GF-D8 (cell line): ENCODE measurements around the gene VDR.
A peak's percentile ranks its signal among the peaks of the same experiment; 100 is the strongest.

Experiments used
- DNase-seq: peaks from one replicate; lab custom pipeline; 2025; lab: John Stamatoyannopoulos, UW

VDR gene

DNA sequence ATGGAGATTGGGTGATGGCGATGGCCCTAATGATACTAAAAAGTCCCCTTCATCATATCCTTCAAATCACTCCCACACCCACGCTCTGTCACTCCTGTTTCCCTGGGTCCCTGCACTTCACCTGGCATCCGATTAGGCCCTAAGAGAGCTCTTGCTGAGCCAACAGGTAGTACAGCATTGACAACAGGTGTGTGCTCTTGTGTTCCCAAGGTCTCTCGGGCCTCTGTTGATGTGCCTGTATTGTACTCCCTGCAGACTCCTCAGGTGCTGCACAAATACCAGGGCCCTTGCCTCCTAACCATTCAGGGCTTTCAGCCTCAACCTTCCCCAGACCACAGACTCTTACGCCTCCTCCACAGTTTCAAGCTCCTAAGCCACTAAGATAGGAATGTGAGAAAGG lies 25.8 kb upstream of the VDR start:
- DNase-seq, result no peak

DNA sequence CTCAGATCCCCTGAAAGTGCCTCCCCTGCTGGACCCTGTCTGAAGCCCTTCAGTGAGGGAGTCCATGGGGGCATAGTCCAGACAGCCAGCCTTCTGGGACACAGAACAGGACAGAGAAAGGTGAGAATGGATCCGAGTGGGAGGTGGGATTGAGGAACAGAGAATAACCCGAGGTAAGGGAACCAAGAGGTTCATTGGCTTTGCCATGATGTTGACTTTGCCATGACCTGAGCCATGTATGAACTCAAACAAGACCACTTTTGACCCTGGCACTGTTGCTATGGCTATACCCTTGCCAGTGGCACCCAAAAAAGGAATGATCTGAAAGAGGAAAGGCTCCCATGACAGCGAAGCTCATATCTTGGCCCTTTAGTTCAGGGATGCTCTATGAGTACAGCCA lies 22.6 kb upstream of the VDR start:
- DNase-seq, result no peak

DNA sequence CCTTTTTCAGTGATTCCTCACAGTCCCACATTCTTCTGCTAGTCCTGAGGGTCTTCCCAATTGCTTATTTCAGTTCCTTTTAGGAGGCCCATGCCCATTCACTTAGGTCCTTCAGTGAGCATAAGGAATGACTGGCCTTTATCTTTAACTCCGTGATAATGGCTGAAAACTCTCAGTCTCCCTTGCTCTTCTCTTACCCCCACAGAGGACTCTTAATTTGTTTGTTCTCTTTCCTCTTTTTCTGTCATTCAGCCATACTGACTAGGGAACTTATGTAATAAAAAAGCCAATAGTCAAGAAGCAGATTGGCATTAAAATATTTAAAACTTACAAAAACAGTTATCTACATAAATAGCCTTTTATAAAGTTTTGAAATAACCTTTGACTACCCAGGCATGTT lies 17.1 kb upstream of the VDR start:
- no peak for DNase-seq

DNA sequence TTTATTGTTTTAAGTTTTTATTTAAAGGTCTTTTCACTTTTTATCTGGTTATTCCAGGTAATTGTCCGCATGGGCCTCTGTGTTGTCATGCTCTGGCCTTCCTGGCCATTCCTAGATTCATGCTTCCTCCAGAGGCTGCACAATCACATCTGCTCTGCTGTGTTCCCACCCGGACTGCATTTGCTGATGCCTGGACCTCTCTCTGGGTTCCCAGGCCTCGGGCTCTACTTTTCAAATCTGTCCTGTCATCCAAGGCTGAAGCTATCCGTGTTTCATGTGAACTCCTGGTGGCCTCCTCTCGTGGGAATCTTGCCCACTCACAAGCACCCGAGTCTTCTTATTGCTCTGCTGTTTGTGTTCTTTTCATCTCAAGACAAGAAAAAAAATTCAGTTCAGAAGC lies 16.1 kb upstream of the VDR start:
- no peak for DNase-seq

DNA sequence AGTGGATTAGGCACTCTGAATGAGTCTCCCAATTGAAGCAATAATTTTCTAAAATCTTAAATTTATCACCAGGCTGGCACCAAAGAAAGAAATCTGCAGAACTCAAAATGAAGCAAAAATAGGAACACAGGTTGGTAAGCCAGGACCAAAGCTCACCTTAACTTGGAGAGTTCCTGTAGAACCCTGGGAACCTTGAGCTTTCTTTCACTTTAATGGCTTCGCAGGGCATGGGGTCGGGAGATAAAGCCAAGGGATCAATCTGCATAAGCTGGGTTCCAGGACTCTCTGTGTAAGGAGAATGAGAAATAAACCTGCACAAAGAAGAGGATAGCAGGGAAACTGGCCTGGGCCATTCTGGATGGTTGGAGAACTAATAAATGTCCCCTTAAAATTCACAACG lies 8.3 kb upstream of the VDR start:
- no peak for DNase-seq

DNA sequence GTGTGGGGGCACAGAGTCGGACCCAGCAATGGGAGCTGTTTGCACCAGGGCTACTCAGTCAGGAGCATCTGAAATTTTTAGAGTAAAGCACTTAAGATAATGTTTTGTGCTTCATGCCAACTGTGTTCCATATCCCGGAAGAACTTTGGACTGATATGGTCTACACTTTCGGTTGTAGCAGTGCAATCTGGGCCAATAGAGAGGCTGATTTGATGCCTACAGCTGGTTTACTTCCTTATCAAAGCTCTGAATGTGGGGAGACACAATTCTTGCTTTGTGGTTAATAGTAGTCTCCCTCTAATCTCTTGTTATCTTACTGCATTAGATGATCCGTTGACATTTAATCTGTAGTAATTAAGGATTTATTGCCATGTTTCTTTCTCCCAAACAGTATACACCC lies 7.8 kb upstream of the VDR start:
- no peak for DNase-seq

DNA sequence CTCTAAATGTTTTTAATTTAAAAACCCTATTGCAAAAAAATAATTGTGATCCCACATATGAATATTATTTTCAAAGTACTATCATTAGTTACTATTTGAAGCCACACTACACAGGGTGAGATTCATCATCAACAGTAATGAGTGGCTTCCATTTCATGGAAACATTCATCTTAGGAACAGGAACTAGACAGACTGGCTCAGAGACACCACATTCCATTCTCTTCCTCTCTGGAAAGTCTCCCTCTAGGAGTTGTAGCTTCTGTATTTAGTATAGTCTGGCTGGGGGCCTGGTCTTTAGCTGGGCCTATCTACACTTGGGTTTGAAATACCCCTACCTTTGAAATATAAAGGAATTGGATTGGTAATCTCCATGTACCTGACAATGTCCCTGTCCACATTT lies 6.2 kb upstream of the VDR start:
- DNase-seq, result no peak

DNA sequence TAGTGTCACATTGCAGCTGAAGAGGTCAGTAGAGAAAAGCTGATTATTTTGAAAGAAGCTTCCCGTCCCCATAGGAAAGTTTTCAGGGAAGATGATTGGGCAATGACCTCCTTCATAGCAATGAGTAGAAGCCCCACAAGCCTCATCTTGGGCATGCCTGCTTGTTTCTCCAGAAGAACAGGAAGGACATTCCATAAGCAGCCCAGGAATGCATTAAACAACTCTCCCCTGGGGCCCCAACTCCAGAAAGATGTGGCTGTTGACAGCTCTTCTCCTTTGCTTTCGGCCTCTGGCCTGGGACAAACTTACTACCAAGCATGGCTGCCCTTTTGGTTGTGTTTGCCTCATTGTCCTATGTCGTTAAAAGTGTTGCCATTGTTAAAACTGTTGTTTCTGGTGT lies 5.7 kb upstream of the VDR start:
- no peak for DNase-seq

DNA sequence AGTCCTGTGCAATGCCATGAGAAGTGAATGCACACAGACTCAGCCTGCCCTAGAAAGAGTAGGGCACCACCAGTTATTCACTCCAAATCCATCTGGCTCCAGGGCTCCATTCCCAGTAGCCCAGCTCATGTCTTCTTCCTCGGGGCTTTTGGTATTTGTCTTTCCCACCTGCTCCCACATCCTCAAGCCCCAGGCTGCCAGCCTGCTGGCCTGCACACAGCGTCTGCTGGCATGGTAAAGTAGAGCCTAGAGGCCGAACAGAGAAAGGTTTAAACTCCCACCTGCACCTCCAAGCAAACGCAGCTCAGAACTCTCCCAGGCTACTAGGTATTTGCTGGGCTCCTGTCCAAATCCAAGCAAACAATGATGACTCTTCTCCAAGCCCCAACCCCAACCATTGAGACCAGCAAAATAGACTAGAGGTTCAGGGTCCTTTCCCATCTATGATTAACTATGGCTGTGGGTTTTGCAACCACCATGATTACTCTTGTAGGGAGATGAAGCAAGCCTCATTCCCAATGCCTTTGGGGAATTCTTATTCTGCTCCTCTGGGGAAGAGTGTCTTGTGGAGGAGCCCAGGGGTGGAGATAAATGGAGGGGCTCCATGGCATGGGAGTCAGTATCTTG lies 5.2 kb upstream of the VDR start:
- no peak for DNase-seq

DNA sequence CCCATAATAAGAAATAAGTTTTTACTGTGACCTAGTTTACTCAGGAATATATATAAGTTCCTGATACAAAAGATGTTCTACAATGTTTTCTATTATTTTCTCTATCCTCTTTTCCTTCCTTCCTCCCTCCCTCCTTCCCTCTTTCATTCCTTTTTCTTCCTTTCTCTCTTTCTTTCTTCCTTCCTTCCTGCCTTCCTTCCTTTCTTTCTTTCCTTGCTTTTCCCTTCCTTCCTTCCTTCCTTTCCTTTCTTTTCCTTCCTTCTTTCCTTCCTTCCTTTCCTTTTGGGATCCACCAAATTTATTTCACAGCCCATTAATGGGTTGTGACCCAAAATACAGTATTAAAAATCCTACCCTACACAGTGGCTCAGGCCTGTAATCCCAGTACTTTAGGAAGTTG lies 3.9 kb upstream of the VDR start:
- DNase-seq, result no peak

DNA sequence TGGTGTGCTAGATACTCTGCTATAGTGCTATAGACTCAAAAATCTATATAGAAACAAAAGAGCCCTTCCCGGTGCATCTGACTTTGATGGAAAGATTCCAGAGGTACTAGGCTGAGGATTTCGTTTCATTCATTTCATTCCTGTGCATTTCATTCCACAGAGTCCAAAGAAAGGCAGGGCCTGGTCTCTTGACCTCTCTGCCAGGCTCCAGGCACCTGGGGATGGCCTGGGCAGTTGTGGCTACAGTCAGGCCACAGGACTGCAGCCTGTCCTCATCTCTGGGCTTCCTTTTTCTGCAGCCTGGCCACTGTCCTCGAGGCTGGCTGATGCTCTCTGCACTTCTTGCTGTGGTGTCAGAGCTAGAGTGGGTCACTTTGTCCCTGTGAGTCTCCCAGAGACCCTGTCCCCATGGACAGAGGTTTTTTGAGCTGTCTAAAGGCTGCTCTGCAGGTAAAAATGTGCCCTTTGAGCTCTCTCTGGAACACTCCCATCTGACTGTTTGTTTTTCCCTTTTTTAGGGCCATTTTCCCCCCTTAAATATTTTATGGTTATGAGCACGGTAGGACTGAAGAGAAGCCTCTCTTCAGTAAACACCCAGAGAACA lies 3.2 kb upstream of the VDR start:
- no peak for DNase-seq

DNA sequence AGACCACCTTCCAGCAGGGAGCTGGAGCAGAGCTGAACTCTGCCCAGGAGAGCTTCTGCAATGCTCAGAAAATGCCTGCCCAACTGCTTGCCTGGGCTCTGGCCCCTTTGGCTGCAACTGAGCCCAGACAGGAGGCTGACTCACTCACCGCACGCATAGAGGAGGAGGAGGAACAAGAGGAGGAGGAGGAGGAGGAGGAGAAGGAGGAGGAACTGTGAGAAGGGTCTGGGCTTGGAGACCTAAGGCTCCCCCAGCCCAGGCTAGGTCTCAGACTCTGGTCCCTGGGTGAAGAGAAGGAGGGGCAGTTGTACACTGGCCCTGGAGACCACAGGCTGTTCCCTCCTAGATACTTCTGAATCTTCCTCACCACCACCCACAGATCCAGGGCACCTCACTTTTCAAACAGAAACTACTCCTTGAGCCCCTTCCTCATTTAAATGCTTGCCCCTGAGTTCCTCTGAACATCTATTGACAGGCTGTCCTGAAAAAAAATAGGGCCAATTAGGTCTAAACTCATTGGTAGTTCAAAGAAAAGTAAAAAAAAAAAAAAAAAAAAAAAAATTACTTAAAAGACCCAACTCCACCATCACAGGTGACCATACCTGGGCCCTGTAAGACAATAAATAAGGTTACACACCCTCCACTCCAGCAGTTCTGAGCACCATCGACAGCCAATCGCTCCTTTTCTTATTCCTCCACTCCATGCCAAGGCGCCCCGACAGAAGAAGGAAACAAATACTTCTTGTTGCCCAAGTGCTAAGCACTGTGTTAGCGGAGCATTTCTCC lies 674 bp downstream of the VDR start:
- peak; percentile 66 for DNase-seq

DNA sequence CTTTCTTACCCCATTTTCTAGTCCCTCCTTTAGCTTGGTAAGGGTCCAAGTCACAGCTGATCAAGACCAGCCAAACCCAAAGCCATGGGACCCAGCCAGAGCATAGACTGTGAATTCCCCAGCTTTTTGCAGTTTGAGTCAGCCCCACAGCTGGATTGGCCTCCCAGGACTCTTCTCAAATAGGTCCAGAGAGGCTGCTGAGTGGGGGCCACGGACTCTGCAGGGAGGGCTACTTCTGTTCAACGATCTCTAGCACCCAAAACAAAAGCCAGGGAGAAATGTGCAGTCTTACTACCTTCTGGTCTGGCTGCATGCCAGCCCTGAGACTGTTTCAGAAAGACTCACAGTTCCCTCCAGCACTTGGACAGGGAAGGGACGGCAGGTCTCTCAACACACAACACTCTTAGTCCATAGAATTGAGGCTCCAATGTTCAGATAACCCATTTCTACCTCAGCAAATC lies 1.6 kb downstream of the VDR start:
- peak; percentile 16 for DNase-seq

DNA sequence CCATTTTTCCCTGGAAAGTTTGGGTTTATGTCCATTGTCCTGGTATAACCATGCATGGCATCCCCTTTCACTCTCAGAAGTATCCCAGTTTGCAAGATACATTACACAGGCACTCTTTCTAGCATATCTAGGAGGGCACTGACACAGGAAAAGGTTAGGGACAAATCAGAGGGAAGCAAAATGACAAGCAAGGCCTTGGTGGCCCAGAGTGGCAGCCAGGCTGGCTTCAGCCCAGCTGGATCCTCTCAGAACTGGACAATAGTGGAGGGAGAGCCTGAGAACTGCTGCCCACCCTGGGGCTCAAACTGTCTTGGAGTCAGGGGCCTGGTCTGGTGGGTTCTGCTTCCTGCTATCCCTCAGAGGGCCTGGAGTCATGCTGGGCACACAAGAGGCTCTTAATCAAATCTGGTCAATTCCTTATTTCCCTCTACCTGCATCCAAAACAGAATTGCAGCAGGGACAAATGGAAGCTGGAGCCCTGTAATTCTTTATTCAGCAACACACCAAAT lies 2.6 kb downstream of the VDR start:
- no peak for DNase-seq

DNA sequence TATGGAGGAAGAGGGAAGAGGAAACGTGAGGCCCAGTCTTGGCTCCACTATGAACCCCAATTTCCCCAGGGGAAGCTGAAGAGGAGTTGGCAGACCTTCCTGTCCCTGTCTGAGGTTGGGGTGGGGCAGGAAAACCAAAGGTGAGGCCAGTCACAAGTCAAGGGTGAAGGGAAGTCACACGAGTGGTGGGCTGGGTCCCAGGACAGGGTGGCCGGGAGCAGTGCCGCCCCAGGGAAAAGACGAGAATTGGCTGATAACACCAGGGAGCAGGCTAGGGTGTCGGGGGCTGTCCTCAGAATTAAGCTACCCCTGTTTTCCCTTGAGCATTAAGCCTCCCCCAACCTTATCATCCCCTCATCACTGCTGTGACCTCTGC lies 3.1 kb downstream of the VDR start:
- DNase-seq, result no peak

DNA sequence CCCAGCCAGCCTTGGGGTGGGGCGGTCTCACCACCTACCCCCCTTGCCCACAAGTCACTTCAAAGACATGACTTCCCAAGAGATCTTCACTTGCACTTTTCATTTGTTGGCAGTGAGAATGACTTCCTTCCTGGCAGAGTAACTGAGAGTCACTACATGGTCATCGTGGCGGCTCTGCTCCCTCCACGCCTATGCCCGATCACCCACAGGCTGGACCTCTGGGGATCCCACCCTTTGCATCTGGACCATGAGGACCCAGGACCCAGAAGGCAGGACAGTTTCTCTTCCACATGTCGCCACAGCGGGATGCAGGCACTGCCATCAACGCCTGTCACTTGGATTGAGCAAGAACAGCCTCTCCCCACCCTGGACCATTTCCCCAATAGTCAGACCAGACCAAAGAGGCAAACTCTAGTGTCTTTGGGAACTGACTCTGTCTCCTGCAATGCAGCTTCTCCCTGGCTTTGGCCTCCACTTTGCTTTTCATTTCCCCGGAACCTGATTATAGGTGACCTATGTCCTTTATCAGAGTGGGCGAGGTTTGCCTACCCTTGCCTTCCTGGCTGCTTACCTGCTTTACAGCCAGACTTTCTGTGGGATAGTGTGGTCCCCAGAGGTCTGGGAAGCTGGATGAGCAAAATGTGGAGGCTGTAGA lies 3.6 kb downstream of the VDR start:
- no peak for DNase-seq

DNA sequence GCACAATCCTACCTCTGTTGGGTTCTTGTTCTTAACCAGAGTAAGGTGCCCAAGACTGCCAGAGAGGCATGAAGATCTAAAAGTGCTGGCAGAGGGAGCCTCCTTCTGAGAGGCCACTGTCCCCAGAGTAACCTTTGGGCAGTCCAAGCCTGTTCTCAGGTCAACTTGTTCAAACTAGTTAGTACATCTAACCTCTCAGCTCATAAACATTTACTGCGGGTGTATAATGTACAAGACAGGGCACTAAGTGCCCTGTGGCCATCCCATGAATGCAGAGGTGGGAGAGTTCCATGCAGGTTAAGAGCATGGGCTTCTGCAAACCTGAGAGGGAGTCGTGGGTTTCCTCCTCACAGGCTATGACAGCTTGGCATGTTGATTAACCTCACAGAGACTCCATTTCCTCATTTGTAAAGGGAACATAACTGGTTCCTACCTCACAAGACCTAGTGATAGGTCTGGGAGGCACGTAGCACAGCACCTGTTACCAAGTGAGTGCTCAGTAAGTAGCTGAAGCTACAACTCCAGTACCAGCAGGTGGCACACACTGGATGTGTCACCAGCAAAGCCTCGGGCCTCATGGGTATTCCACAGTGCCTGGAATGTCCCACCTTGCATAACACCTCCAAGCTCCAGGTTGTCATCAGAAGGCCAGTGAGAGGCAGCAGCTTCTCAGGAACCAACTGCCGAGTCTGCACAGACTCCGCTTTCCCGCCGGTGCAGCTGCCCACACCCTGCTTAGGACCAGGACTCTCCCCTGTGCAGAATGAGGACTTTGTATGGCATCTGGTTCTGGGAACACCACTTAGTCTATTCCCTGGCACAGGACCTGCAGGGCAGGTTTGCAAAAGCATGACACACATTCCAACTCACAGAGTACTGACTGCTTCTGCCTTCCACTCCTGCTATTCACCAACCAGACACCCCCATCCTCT lies 4.4 kb downstream of the VDR start:
- DNase-seq, result peak; percentile 18

DNA sequence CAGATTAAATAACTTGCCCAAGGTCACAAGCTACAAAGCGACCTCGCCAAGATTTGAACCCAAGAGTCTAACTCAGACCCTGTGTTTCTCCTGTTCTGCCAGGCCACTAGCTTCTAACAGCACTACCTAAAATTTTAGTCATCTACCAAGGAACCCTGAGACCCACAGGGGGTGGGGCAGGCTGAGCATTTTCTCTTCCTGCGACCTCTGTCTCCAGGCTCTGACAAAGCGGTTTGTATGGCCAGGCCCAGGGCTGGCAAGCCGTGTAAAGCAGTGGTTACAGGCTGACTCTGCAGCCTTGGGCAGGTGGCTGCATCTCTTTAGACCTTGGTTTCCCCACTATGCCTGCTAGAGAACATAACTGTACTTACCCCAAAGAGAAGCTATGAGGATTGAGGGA lies 5.3 kb downstream of the VDR start:
- no peak for DNase-seq

DNA sequence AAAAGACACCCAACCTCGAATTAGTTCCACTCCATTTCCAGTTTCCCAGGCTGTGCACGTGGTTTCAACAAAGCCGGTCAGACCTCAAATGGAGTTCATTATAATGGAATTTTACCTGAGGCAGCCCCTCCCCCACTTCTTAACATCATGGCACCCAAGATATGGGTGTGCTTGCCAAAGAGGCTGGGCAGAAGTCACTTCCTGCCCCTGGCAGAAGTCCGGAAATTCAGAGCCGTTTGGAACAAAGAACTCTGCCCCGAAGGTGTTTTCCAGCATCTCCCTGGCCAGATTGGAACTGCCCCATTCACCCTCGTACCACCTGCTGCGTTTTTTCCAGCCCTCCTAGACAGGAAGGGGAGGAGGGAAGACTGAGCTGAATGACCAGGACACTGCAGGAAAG lies 8.2 kb downstream of the VDR start:
- DNase-seq, result no peak

DNA sequence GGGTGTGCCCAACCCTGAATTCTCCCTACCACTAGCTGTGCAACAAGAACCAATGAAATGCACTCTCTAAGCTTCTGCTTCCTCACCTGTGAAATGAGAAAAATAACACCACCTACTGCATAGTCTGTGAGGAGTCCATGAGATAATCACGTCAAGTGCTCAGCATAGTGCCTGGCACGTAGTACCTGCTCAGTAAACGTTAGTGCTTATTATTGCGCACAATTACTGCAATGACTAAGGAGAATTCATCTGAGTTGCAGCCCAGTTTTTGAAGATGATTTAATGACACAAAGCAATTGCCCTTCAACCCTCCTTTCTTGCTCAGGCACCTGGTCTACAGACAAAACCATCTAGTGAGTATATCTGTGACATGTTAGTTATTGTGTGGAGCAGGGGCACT lies 8.8 kb downstream of the VDR start:
- DNase-seq, result no peak

DNA sequence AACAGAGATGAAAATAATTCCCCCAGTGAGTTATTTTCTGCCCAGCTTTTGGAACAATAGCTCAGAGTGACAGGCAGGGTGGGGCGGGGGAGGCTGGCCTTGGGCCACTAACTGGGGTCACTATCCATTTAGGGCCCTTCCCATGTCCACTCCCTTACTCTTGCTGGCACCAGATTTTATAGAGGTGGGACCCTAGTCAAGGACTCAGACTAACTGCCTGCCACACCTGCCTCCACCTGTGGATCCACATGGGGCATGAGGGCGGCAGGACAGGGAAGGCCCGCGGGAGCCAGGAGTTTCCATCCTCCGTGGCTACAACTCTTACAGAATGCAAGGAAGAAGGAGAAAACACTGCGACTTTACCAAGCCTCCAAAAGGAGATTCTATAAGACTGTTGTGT lies 10.1 kb downstream of the VDR start:
- no peak for DNase-seq

DNA sequence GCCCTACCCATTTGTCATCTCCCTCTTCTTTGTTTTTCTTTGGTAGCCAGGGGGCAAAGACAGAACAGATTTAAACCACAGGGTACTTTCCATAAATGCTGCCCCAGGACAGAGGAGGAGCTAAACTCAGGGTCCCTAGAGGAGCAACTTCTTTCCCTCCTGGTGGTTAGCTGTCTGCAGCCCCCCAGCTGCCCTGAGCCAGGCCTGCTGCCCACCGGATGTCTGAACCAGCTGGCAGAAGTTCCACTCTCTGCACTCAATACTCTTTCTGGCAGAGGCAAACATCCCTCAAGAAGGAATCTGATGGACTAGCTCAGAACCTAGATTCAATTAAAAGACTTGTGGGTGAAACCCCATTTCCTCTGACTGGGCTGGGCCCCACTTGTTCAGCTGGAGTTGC lies 10.7 kb downstream of the VDR start:
- DNase-seq, result no peak
